ENCODE results near the gene SAMD7. TPM values are rescaled to one million over a fixed set of nuclear protein-coding genes. Genes with fewer than 3 reads are reported as not detected.

The SAMD7 gene
- total RNA-seq, 2 experiments from 2014 or later: 0.93 to 1.1 TPM

GRCh38 chr3:169894110-169894509, 17.3 kb upstream of the SAMD7 start:
- H3K79me2 ChIP-seq (ENCODE audit: insufficient read depth, low read depth, low read length): no peaks in the 10 kb centered on the region
- TF ChIP-seq EZH2phosphoT487 (IDR thresholded peaks at IDR 0.05; ENCODE audit: borderline replicate concordance, low read depth, low read length) (no peak), CTCF (conservative IDR thresholded peaks at IDR 0.05; ENCODE audit: low read length) (no peak)
- DNase-seq (ENCODE audit: low spot score): no peak
- intact Hi-C loops (cut with micrococcal nuclease; ENCODE audit: unreplicated experiment): no loop called here
- no peak overlapping the region for H3K4me3 ChIP-seq (ENCODE audit: low read depth, low read length, poor library complexity, severe bottlenecking)
- BruUV-seq (replicated peaks): no TSS peak
- no peak overlapping the region for H2AFZ ChIP-seq (ENCODE audit: low read length)
- no peaks in the 10 kb centered on the region for H3K4me1 ChIP-seq (ENCODE audit: insufficient read depth, low read length, poor library complexity, severe bottlenecking)
- no peaks in the 10 kb centered on the region for H4K20me1 ChIP-seq (ENCODE audit: insufficient read depth, low read length)
- ChIA-PET CTCF (ENCODE audit: unreplicated experiment) (no interaction called here), POLR2A (interaction anchor here (0.6 to 2.5 kb wide), 5 partner anchors 11 to 71 kb away, joined by 3 to 6 read pairs (median 4); no protein-coding TSS in a partner anchor)
- H3K27ac ChIP-seq (ENCODE audit: low read depth, low read length, poor library complexity, severe bottlenecking): no peak overlapping the region
- no peaks in the 10 kb centered on the region for H3K9me3 ChIP-seq (ENCODE audit: low read length)
- H3K4me2 ChIP-seq (ENCODE audit: low read length): no peak overlapping the region
- no peaks in the 10 kb centered on the region for H3K9me2 ChIP-seq (ENCODE audit: insufficient read depth, low read length)
- H3K36me3 ChIP-seq (ENCODE audit: insufficient read depth, low read length): no peaks in the 10 kb centered on the region

DNA sequence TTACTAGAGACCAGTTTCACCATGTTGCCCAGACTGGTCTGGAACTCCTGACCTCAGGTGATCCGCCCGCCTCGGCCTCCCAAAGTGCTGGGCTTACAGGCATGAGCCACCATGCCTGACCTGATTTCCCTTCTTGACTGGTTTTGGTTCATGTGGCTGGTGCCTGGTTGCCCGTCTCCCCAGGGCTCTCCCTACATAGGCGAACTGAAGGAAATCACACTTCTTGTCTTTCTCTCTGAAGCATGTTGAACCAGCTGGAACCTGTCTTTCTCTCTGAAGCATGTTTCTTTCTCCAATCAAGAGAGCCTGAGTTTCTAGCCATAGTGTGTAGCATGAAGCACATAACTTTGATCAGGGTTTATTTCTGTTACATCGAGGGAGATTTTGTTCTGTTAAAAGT, 16.3 kb upstream of the SAMD7 start:
- no TSS peak for BruUV-seq (replicated peaks)
- no peaks in the 10 kb centered on the region for H3K9me2 ChIP-seq (ENCODE audit: insufficient read depth, low read length)
- no peaks in the 10 kb centered on the region for H3K4me1 ChIP-seq (ENCODE audit: insufficient read depth, low read length, poor library complexity, severe bottlenecking)

More for the DNA sequence above, 16.3 kb upstream of the SAMD7 start:
- CTCF ChIA-PET (ENCODE audit: unreplicated experiment): no interaction called here
- no peak overlapping the region for H3K4me3 ChIP-seq (ENCODE audit: low read depth, low read length, poor library complexity, severe bottlenecking)
- no peaks in the 10 kb centered on the region for H3K36me3 ChIP-seq (ENCODE audit: insufficient read depth, low read length)
- intact Hi-C loops (cut with micrococcal nuclease; ENCODE audit: unreplicated experiment): no loop called here
- no peak overlapping the region for H2AFZ ChIP-seq (ENCODE audit: low read length)
- H3K4me2 ChIP-seq (ENCODE audit: low read length): no peak overlapping the region
- POLR2A ChIA-PET: no interaction called here
- DNase-seq (ENCODE audit: low spot score): no peak
- TF ChIP-seq EZH2phosphoT487 (IDR thresholded peaks at IDR 0.05; ENCODE audit: borderline replicate concordance, low read depth, low read length) (no peak), CTCF (conservative IDR thresholded peaks at IDR 0.05; ENCODE audit: low read length) (no peak)
- H3K9me3 ChIP-seq (ENCODE audit: low read length): peaks cover 3% of the 10 kb centered on the region; the same call in 1 of the 2 replicates
- no peaks in the 10 kb centered on the region for H3K79me2 ChIP-seq (ENCODE audit: insufficient read depth, low read depth, low read length)
- H4K20me1 ChIP-seq (ENCODE audit: insufficient read depth, low read length): no peaks in the 10 kb centered on the region
- no peak overlapping the region for H3K27ac ChIP-seq (ENCODE audit: low read depth, low read length, poor library complexity, severe bottlenecking)

All from OCI-LY7 (cell line).